HG03045 (cell line): ENCODE data around the gene RING1.

Experiments
- ATAC-seq: cut with Tn5 transposase; IDR thresholded peaks from one replicate; pipeline ENCODE4 v1.9.1; 2021; ENCODE audit warnings: mild to moderate bottlenecking, moderate library complexity; ENCODE audit not compliant: unreplicated experiment

The RING1 gene

GRCh38 chr6:33192105-33192646, 16.1 kb upstream of the RING1 start, which contains the start of gene COL11A2:
Gene COL11A2, minus strand, starts transcription at chr6:33192467. Its CDS starts 227 bp downstream, at chr6:33192240.
- ATAC-seq, result no peak

- no peak for ATAC-seq
Observed at GRCh38 chr6:33192671-33193602, 15.4 kb upstream of the RING1 start.

- ATAC-seq, result no peak
Observed at GRCh38 chr6:33193619-33194018, 14.7 kb upstream of the RING1 start.

- ATAC-seq, result no peak
Observed at GRCh38 chr6:33194431-33194979, 13.8 kb upstream of the RING1 start.

- no peak for ATAC-seq
Observed at GRCh38 chr6:33195304-33196165, 12.8 kb upstream of the RING1 start.

- ATAC-seq, result no peak
Observed at GRCh38 chr6:33197431-33198048, 10.8 kb upstream of the RING1 start.

GRCh38 chr6:33198159-33198852, 10.0 kb upstream of the RING1 start:
- no peak for ATAC-seq

GRCh38 chr6:33198853-33199436, 9.4 kb upstream of the RING1 start:
- no peak for ATAC-seq

GRCh38 chr6:33199687-33200218, 8.5 kb upstream of the RING1 start:
- ATAC-seq, result peak; percentile 20

GRCh38 chr6:33200219-33201146, 7.8 kb upstream of the RING1 start, which contains the start of the genes RXRB and SLC39A7:
Gene RXRB, minus strand, starts transcription at chr6:33200665. Its CDS starts 189 bp downstream, at chr6:33200476.
Gene SLC39A7, plus strand, starts transcription at chr6:33200867. Its CDS starts 379 bp downstream, at chr6:33201246.
- ATAC-seq, result peak; percentile 50

GRCh38 chr6:33201147-33201545, 7.2 kb upstream of the RING1 start:
- ATAC-seq, result no peak

- ATAC-seq, result no peak
Observed at GRCh38 chr6:33201935-33202334, 6.4 kb upstream of the RING1 start.

GRCh38 chr6:33202799-33203198, 5.5 kb upstream of the RING1 start:
- no peak for ATAC-seq

GRCh38 chr6:33203443-33204164, 4.7 kb upstream of the RING1 start:
- ATAC-seq, result no peak

- no peak for ATAC-seq
Observed at GRCh38 chr6:33204165-33204414, 4.2 kb upstream of the RING1 start.

- ATAC-seq, result peak; percentile 45
Observed at GRCh38 chr6:33204415-33205190, 3.7 kb upstream of the RING1 start, which contains the start of gene HSD17B8. Gene HSD17B8, plus strand, starts transcription at chr6:33204655. Its CDS starts 14 bp downstream, at chr6:33204669.
